Keratinocyte (primary cell): ENCODE results near the gene TTC13. TPM values are rescaled to one million over a fixed set of nuclear protein-coding genes. Genes with fewer than 3 reads are reported as not detected.

Experiments
- DNase-seq: peaks from one replicate; pipeline ENCODE4 v3.0.0-alpha.2; 2011; ENCODE audit warnings: low read depth, missing footprints, low spot score
- FAIRE-seq: peaks from 2 replicates; lab custom pipeline; 2011; peaks lifted over from hg19 to GRCh38; lab: Jason Lieb, UNC
- H2AFZ ChIP-seq: 2 replicates; pipeline ENCODE4 v1.6.0; 2012; ENCODE audit warnings: low read length, control low read depth, inconsistent platforms; ENCODE audit not compliant: control insufficient read depth
- H3K27ac ChIP-seq: 2 replicates; pipeline ENCODE4 v1.5.1; 2011; ENCODE audit warnings: low read length; ENCODE audit not compliant: control insufficient read depth, insufficient read depth
- H3K27me3 ChIP-seq: 3 replicates; pipeline ENCODE4 v1.6.0; 2011; ENCODE audit warnings: low read length; ENCODE audit not compliant: control insufficient read depth, insufficient read depth; ENCODE audit errors: extremely low read depth
- H3K36me3 ChIP-seq, 2 experiments: 2 replicates in 1 of 2; 3 replicates in 1 of 2; pipeline ENCODE4 v1.5.1; 2011; ENCODE audit warnings: low read length in 2 of 2, mild to moderate bottlenecking in 1 of 2; ENCODE audit not compliant: control insufficient read depth in 2 of 2, insufficient read depth in 2 of 2; ENCODE audit errors: extremely low read depth in 1 of 2
- H3K4me1 ChIP-seq: 3 replicates; pipeline ENCODE4 v1.5.1; 2011; ENCODE audit warnings: low read length; ENCODE audit not compliant: control insufficient read depth, insufficient read depth; ENCODE audit errors: extremely low read depth
- H3K4me2 ChIP-seq: 3 replicates; pipeline ENCODE4 v1.6.0; 2011; ENCODE audit warnings: low read depth, low read length; ENCODE audit not compliant: control insufficient read depth, insufficient read depth; ENCODE audit errors: extremely low read depth
- H3K4me3 ChIP-seq, 3 experiments: fragments of 200-600 bp in 1 of 3; sonication (generic) in 1 of 3; 2 replicates in 2 of 3; 3 replicates in 1 of 3; pipeline ENCODE4 v1.5.1; 2011 to 2016; ENCODE audit warnings: low read length in 3 of 3, mild to moderate bottlenecking in 3 of 3, control low read depth in 2 of 3, inconsistent platforms in 1 of 3, low read depth in 1 of 3, mixed read lengths in 1 of 3, mixed run types in 1 of 3, moderate library complexity in 1 of 3; ENCODE audit not compliant: control insufficient read depth in 2 of 3, insufficient read depth in 2 of 3; ENCODE audit errors: extremely low read depth in 1 of 3
- H3K79me2 ChIP-seq: 2 replicates; pipeline ENCODE4 v1.6.0; 2012; ENCODE audit warnings: low read length; ENCODE audit not compliant: control insufficient read depth, insufficient read depth
- H3K9ac ChIP-seq: 3 replicates; pipeline ENCODE4 v1.6.0; 2011; ENCODE audit warnings: low read length; ENCODE audit not compliant: control insufficient read depth, insufficient read depth; ENCODE audit errors: extremely low read depth
- H3K9me1 ChIP-seq: 3 replicates; pipeline ENCODE4 v1.6.0; 2011; ENCODE audit warnings: low read length; ENCODE audit not compliant: control insufficient read depth, insufficient read depth; ENCODE audit errors: extremely low read depth
- H3K9me3 ChIP-seq: 2 replicates; pipeline ENCODE4 v1.5.1; 2012; ENCODE audit warnings: low read depth, low read length; ENCODE audit not compliant: control insufficient read depth
- H4K20me1 ChIP-seq: 3 replicates; pipeline ENCODE4 v1.6.0; 2011; ENCODE audit warnings: low read length; ENCODE audit not compliant: control insufficient read depth, insufficient read depth; ENCODE audit errors: extremely low read depth
- EZH2 ChIP-seq: IDR thresholded peaks from one replicate; pipeline ENCODE4 v1.6.1; 2012; ENCODE audit warnings: inconsistent platforms, mild to moderate bottlenecking, low read length, moderate library complexity
- dilution Hi-C: fragments of 300-500 bp; cut with MboI; formaldehyde crosslinking; loops from one replicate; pipeline ENCODE4 v1.7.0; 2020; ENCODE audit warnings: low sequenced_read_pairs; ENCODE audit not compliant: extremely low pct_ligation_motif_present
- polyA plus RNA-seq, 5 experiments: library from polyadenylated mRNA; depleted of rRNA in 3 of 5; stranded (reverse) in 3 of 5; stranded (forward) in 1 of 5; unstranded in 1 of 5; fragments of >200 nt; gene quantifications; 1 replicate in 1 of 5; 2 replicates in 3 of 5; 3 replicates in 1 of 5; pipeline versions ENCODE4 v1.2.1 to v1.2.3, GENCODE V29; 2011 to 2012; ENCODE audit warnings: missing spikeins in 2 of 5, low read depth in 1 of 5, low replicate concordance in 1 of 5
- TF ChIP-seq, protein P1 (sequence below), 3 experiments: IDR thresholded peaks in 1 of 3; conservative IDR thresholded peaks in 1 of 3; optimal IDR thresholded peaks in 1 of 3; 2 replicates in 2 of 3; 3 replicates in 1 of 3; pipeline versions ENCODE3 to v1.5.1; 2011; ENCODE audit warnings: low read length in 3 of 3, mild to moderate bottlenecking in 3 of 3, moderate library complexity in 2 of 3, control low read depth in 1 of 3, inconsistent platforms in 1 of 3; ENCODE audit not compliant: insufficient read depth in 2 of 3; ENCODE audit errors: extremely low read depth in 1 of 3

TTC13 gene
- polyA plus RNA-seq, 1 donor (not counting 4 experiments of a cell fraction or from before 2014, with no cell fraction given): 8.3 TPM

DNA sequence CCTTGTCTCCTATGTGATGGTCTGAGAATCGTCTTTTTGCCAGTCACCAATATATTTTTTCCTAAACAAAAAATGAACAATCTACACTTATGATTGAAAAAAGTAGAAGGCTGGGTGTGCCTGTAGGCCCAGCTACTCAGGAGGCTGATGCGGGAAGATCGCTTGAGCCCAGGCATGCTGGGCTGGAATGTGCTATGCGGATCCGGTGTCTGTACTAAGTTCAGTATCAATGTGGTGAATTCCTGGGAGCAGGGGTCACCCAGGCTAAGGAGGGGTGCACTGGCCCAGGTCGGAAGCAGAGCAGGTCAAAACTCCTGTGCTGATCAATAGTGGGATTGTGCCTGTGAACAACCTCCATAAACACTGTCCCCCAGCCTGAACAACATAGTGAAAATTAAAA lies 84.6 kb downstream of the TTC13 start:
- DNase-seq (no peak), FAIRE-seq (no peak)
- no peak overlapping the region for H2AFZ ChIP-seq
- dilution Hi-C loops: no loop called here
- no peak overlapping the region for H3K27ac ChIP-seq
- H4K20me1 ChIP-seq: no peaks in the 10 kb centered on the region
- no peaks in the 10 kb centered on the region for H3K27me3 ChIP-seq
- H3K36me3 ChIP-seq: no peaks in the 10 kb centered on the region
- H3K9me1 ChIP-seq: no peaks in the 10 kb centered on the region
- TF ChIP-seq EZH2: no peak
- TF ChIP-seq, protein P1, sequence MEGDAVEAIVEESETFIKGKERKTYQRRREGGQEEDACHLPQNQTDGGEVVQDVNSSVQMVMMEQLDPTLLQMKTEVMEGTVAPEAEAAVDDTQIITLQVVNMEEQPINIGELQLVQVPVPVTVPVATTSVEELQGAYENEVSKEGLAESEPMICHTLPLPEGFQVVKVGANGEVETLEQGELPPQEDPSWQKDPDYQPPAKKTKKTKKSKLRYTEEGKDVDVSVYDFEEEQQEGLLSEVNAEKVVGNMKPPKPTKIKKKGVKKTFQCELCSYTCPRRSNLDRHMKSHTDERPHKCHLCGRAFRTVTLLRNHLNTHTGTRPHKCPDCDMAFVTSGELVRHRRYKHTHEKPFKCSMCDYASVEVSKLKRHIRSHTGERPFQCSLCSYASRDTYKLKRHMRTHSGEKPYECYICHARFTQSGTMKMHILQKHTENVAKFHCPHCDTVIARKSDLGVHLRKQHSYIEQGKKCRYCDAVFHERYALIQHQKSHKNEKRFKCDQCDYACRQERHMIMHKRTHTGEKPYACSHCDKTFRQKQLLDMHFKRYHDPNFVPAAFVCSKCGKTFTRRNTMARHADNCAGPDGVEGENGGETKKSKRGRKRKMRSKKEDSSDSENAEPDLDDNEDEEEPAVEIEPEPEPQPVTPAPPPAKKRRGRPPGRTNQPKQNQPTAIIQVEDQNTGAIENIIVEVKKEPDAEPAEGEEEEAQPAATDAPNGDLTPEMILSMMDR (optimal IDR thresholded peaks at IDR 0.05 in 1 of 3, IDR thresholded peaks at IDR 0.05 in 1 of 3, conservative IDR thresholded peaks at IDR 0.05 in 1 of 3; ENCODE audit: extremely low read depth in 1 of 3, insufficient read depth in 2 of 3, low read length in 3 of 3): no peak
- H3K4me1 ChIP-seq: no peaks in the 10 kb centered on the region
- no peaks in the 10 kb centered on the region for H3K79me2 ChIP-seq
- no peak overlapping the region for H3K4me3 ChIP-seq
- no peaks in the 10 kb centered on the region for H3K9me3 ChIP-seq
- H3K9ac ChIP-seq: no peak overlapping the region
- H3K4me2 ChIP-seq: no peak overlapping the region

DNA sequence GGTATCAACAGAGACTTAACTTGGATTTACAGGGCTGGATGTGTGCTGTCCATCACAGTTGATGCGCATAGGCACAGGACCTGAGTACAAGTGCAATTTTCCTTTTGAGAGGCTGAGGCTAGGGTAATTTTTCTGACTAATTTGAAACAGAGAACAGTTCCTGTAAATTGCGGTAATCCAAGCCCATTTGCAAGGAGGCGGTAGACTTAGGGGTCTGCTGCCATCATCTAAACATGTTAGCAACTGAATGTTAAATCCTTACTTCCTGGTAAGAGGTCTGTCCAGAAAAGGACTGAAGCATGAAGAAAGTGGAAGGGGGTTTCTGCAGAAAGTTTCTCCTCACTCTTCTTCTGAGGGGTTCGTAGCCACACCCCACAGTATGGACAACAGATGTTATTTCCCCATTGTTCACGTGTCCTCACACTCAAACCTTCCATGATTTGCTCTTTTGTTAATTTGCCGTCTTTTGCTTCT lies 86.6 kb downstream of the TTC13 start:
- dilution Hi-C loops: no loop called here
- H3K4me2 ChIP-seq: no peak overlapping the region
- H3K79me2 ChIP-seq: no peaks in the 10 kb centered on the region
- no peak overlapping the region for H3K4me3 ChIP-seq
- no peak overlapping the region for H3K9ac ChIP-seq
- H3K9me1 ChIP-seq: no peaks in the 10 kb centered on the region
- DNase-seq: no peak
- no peak for FAIRE-seq
- H3K27me3 ChIP-seq: no peaks in the 10 kb centered on the region
- no peak for TF ChIP-seq EZH2
- TF ChIP-seq, protein P1 (optimal IDR thresholded peaks at IDR 0.05 in 1 of 3, IDR thresholded peaks at IDR 0.05 in 1 of 3, conservative IDR thresholded peaks at IDR 0.05 in 1 of 3; ENCODE audit: extremely low read depth in 1 of 3, insufficient read depth in 2 of 3, low read length in 3 of 3): no peak
- no peaks in the 10 kb centered on the region for H3K4me1 ChIP-seq
- H3K9me3 ChIP-seq: no peaks in the 10 kb centered on the region
- H2AFZ ChIP-seq: no peak overlapping the region
- H4K20me1 ChIP-seq: no peaks in the 10 kb centered on the region
- no peak overlapping the region for H3K27ac ChIP-seq
- no peaks in the 10 kb centered on the region for H3K36me3 ChIP-seq
